PC-3 (cell line): ENCODE results near the gene CBFA2T3. TPM values are rescaled to one million over a fixed set of nuclear protein-coding genes. Genes with fewer than 3 reads are reported as not detected.

ENCODE experiments used
- ATAC-seq: fragments of 200-7000 bp; cut with Tn5 transposase; 2 replicates; pipeline ENCODE4 v1.9.1; 2020; ENCODE audit warnings: mild to moderate bottlenecking, moderate library complexity
- BruUV-seq: library from RNA; stranded (reverse); fragments of 400-500 nt; replicated peaks from 2 replicates; lab custom pipeline; 2021; lab: Mats Ljungman, UMichigan
- CTCF ChIA-PET: fragments of 300-600 bp; sonication (Branson Sonifier 250); formaldehyde crosslinking; loops from one replicate; lab custom pipeline; 2022; ENCODE audit warnings: antibody characterized with exemption; lab: Charles Lee
- POLR2A ChIA-PET: fragments of 300-600 bp; sonication (Branson Sonifier 250); formaldehyde crosslinking; loops from one replicate; lab custom pipeline; 2022; ENCODE audit warnings: antibody characterized with exemption; ENCODE audit not compliant: unreplicated experiment; lab: Charles Lee
- DNase-seq: peaks from one replicate; pipeline ENCODE4 v3.0.0-alpha.2; 2015
- H2AFZ ChIP-seq: fragments of 300-600 bp; sonication (generic); 2 replicates; pipeline ENCODE4 v1.6.0; 2016; ENCODE audit warnings: antibody characterized with exemption, low read length
- H3F3A ChIP-seq: fragments of 300-600 bp; sonication (generic); one replicate; pipeline ENCODE4 v1.6.0; 2017; ENCODE audit warnings: antibody characterized with exemption, low read length, control low read depth, mild to moderate bottlenecking; ENCODE audit not compliant: unreplicated experiment
- H3K27ac ChIP-seq: fragments of 300-600 bp; sonication (generic); 2 replicates; pipeline ENCODE4 v1.5.1; 2016; ENCODE audit warnings: mild to moderate bottlenecking, low read length
- H3K27me3 ChIP-seq: fragments of 300-600 bp; sonication (generic); 2 replicates; pipeline ENCODE4 v1.6.1; 2016; ENCODE audit warnings: low read length, mixed read lengths
- H3K36me3 ChIP-seq: fragments of 300-600 bp; sonication (generic); 2 replicates; pipeline ENCODE4 v1.6.1; 2016; ENCODE audit warnings: low read depth, mixed run types, low read length, mixed read lengths
- H3K4me1 ChIP-seq: fragments of 300-600 bp; sonication (generic); 2 replicates; pipeline ENCODE4 v1.5.1; 2016; ENCODE audit warnings: low read length; ENCODE audit not compliant: insufficient read depth
- H3K4me2 ChIP-seq: fragments of 300-600 bp; sonication (generic); 2 replicates; pipeline ENCODE4 v1.6.0; 2016; ENCODE audit warnings: low read length
- H3K4me3 ChIP-seq: fragments of 300-600 bp; sonication (generic); 2 replicates; pipeline ENCODE4 v1.5.1; 2016; ENCODE audit warnings: mild to moderate bottlenecking, low read length, mixed read lengths
- H3K79me2 ChIP-seq: fragments of 300-600 bp; sonication (generic); 2 replicates; pipeline ENCODE4 v1.6.1; 2017; ENCODE audit warnings: low read length, mixed read lengths
- H3K9ac ChIP-seq: fragments of 300-600 bp; sonication (generic); 2 replicates; pipeline ENCODE4 v1.6.0; 2016; ENCODE audit warnings: mild to moderate bottlenecking, low read length
- H3K9me2 ChIP-seq: fragments of 300-600 bp; sonication (generic); replicated peaks from 2 replicates; pipeline ENCODE4 v1.6.1; 2016; ENCODE audit warnings: mixed run types, low read length, mixed read lengths
- H3K9me3 ChIP-seq: fragments of 300-600 bp; sonication (generic); 2 replicates; pipeline ENCODE4 v1.6.1; 2016; ENCODE audit warnings: low read length, mixed read lengths
- H4K20me1 ChIP-seq: fragments of 300-600 bp; sonication (generic); 2 replicates; pipeline ENCODE4 v1.6.1; 2016; ENCODE audit warnings: low read length, mixed read lengths
- EZH2 ChIP-seq: fragments of 300-600 bp; sonication (generic); IDR thresholded peaks from one replicate; pipeline ENCODE4 v1.6.1; 2017; ENCODE audit warnings: antibody characterized with exemption, mild to moderate bottlenecking, low read length; ENCODE audit not compliant: unreplicated experiment
- intact Hi-C: fragments of 100-400 bp; cut with micrococcal nuclease; formaldehyde crosslinking; loops from 2 replicates; pipeline ENCODE4 v1.9.0; 2023
- total RNA-seq: library from RNA; depleted of rRNA; stranded (reverse); fragments of >200 nt; gene quantifications from 2 replicates; pipeline ENCODE4 v1.2.3, GENCODE V29; 2014; rRNA removed

Gene CBFA2T3
- total RNA-seq, 1 experiment from 2014 or later, result not detected

- H3K4me1 ChIP-seq, result no peaks in the 10 kb centered on the region
- no peak overlapping the region for H3K4me3 ChIP-seq
- no peaks in the 10 kb centered on the region for H3K27me3 ChIP-seq
- H3K9me3 ChIP-seq, result no peaks in the 10 kb centered on the region
- intact Hi-C loops, result no loop called here
- H3K36me3 ChIP-seq, result no peaks in the 10 kb centered on the region
- H3F3A ChIP-seq, result no peaks in the 10 kb centered on the region
- DNase-seq, result no peak
- ATAC-seq, result no peak
- CTCF ChIA-PET, result no interaction called here
- H3K9ac ChIP-seq, result no peak overlapping the region
- no peak overlapping the region for H3K27ac ChIP-seq
- BruUV-seq, result no TSS peak
- POLR2A ChIA-PET, result no interaction called here
- no peaks in the 10 kb centered on the region for H4K20me1 ChIP-seq
- no peaks in the 10 kb centered on the region for H3K9me2 ChIP-seq
- H2AFZ ChIP-seq, result no peak overlapping the region
- H3K4me2 ChIP-seq, result no peak overlapping the region
- H3K79me2 ChIP-seq, result no peaks in the 10 kb centered on the region
- TF ChIP-seq EZH2, result no peak
Observed at GRCh38 chr16:88825146-88825545, 151.9 kb downstream of the CBFA2T3 start.

Other genes starting within 250 kb of the CBFA2T3 start
- gene PIEZO1, start 192.0 kb downstream of the CBFA2T3 start, total RNA-seq, result 180 and 251 TPM in 2 replicates
- 43.0 and 76.6 TPM in 2 replicates for gene CDT1, start 173.4 kb downstream of the CBFA2T3 start, total RNA-seq
- gene APRT, start 165.3 kb downstream of the CBFA2T3 start, total RNA-seq, result 346 and 350 TPM in 2 replicates
- gene GALNS, start 120.3 kb downstream of the CBFA2T3 start, total RNA-seq, result 18.3 and 25.5 TPM in 2 replicates
- gene TRAPPC2L, start 120.1 kb downstream of the CBFA2T3 start, total RNA-seq, result 42.0 and 77.5 TPM in 2 replicates
- gene PABPN1L, start 110.5 kb downstream of the CBFA2T3 start, total RNA-seq, result not detected in 2 replicates
- 33.5 and 42.6 TPM in 2 replicates for gene ACSF3, start 116.6 kb upstream of the CBFA2T3 start, total RNA-seq
- gene CDH15, start 194.5 kb upstream of the CBFA2T3 start, total RNA-seq, result 1.5 and 1.9 TPM in 2 replicates
- gene SLC22A31, start 223.3 kb upstream of the CBFA2T3 start, total RNA-seq, result 5.6 and 8.4 TPM in 2 replicates
- gene ZNF778, start 240.5 kb upstream of the CBFA2T3 start, total RNA-seq, result 15.3 and 17.3 TPM in 2 replicates